Heart left ventricle (tissue), 16 donors: Measurements from ENCODE around the gene AGO4. TPM values are rescaled to one million over a fixed set of nuclear protein-coding genes. Genes with fewer than 3 reads are reported as not detected.
"Not testable (repeated sequence)": the region's sequence is repeated elsewhere in the genome, so short reads cannot be mapped to it uniquely, and the experiment has no call there.

Source experiments
- ATAC-seq, 4 donors: fragments of 200-7000 bp; cut with Tn5 transposase; one replicate each; pipeline ENCODE4 v1.9.1; 2020 to 2022; ENCODE audit warnings: moderate library complexity in 4 of 4, mild to moderate bottlenecking in 3 of 4, moderate number of reproducible peaks in 1 of 4
- DNase-seq, 5 donors: peaks; one replicate each; pipeline ENCODE4 v3.0.0-alpha.2; 2020
- H3K27ac ChIP-seq, 12 donors: fragments of 200-600 bp; sonication (generic) in 4 of 12; one replicate each; pipeline versions ENCODE4 v1.5.0 to v1.8.0; 2016 to 2022; ENCODE audit warnings: mild to moderate bottlenecking in 2 of 12
- H3K27me3 ChIP-seq, 9 donors: fragments of 200-600 bp; sonication (generic) in 2 of 9; one replicate each; pipeline versions ENCODE4 v1.5.1 to v1.8.0; 2016 to 2022; ENCODE audit warnings: mild to moderate bottlenecking in 3 of 9
- H3K36me3 ChIP-seq, 9 donors: fragments of 200-600 bp; sonication (generic) in 2 of 9; one replicate each; pipeline versions ENCODE4 v1.5.0 to v1.8.0; 2018 to 2022; ENCODE audit warnings: mild to moderate bottlenecking in 2 of 9
- H3K4me1 ChIP-seq, 12 donors: fragments of 200-600 bp; sonication (generic) in 4 of 12; one replicate each; pipeline versions ENCODE4 v1.5.0 to v1.8.0; 2016 to 2022; ENCODE audit warnings: mild to moderate bottlenecking in 3 of 12
- H3K4me3 ChIP-seq, 12 donors: fragments of 200-600 bp; sonication (generic) in 4 of 12; one replicate each; pipeline versions ENCODE4 v1.5.0 to v1.8.0; 2017 to 2022; ENCODE audit warnings: mild to moderate bottlenecking in 9 of 12, moderate library complexity in 4 of 12
- H3K9me3 ChIP-seq, 12 donors: fragments of 200-600 bp; sonication (generic) in 4 of 12; one replicate each; pipeline versions ENCODE4 v1.5.0 to v1.8.0; 2016 to 2022; ENCODE audit warnings: mild to moderate bottlenecking in 1 of 12
- POLR2A ChIP-seq, 2 donors: fragments of 450-650 bp; IDR thresholded peaks; one replicate each; pipeline ENCODE4 v1.6.1; 2017; ENCODE audit warnings: antibody characterized with exemption in 2 of 2, mild to moderate bottlenecking in 2 of 2, moderate library complexity in 2 of 2
- whole genome bisulfite sequencing, 4 donors: extraction: QIAGEN DNeasy Blood & Tissue Kit in 2 of 4; methylation state at CpG; one replicate each; pipeline versions ENCODE4 v1.1.5 to v1.1.7; 2013 to 2018; 5-methylcytosine and 5-hydroxymethylcytosine counted together
- intact Hi-C, 10 donors: fragments of 100-400 bp; cut with DNase I; formaldehyde crosslinking; loops; one replicate each; pipeline versions ENCODE4 v1.11.1 to v1.14.2; 2022
- polyA plus RNA-seq, 2 donors: library from polyadenylated mRNA; stranded (reverse); fragments of 200-250 nt; gene quantifications; one replicate each; pipeline ENCODE4 v1.2.3, GENCODE V29; 2013
- total RNA-seq, 9 donors: library from RNA; depleted of rRNA in 2 of 9; stranded (reverse); fragments of >200 nt in 2 of 9; fragmentation: NEBNext Ultra II Directional in 3 of 9; extraction: Animal tissue kit (Norgen Biotek cat#: 25700) in 3 of 9; gene quantifications; one replicate each; pipeline versions ENCODE4 v1.1.0 to v1.2.4, GENCODE V29; 2016 to 2023
- TF ChIP-seq, protein P1 (sequence below), 12 donors: fragments of 200-600 bp; sonication (generic) in 4 of 12; IDR thresholded peaks; one replicate each; pipeline versions ENCODE4 v1.5.0 to v1.8.0; 2018 to 2022; ENCODE audit warnings: antibody characterized with exemption in 12 of 12, mild to moderate bottlenecking in 5 of 12
- donor health status: ischemic (EF 13 %, LVEDD 7.1; RV severe dilation, severe dysfunction).
- donor health status: healthy with polysubstance abuse.
- donor health status: DM: no; HTN: yes; CAD: no.
- donor health status: DM: no; HTN: no; CAD: no.
- donor health status: ischemic (EF 25% LVEDD 6.9; RV normal size, moderate dysfunction).
- donor health status: ischemic (EF 25% LVEDD 5.7; RV mildly dilated, moderate dysfunction).
- donor health status: healthy.
- donor health status: DM: yes; HTN: yes; CAD: no.
- donor health status: ischemic (EF 35%, LVEDD 5.7; RV mildly dilated, moderate dysfunction).
- donor health status: nonischemic (EF 11% LVEDD 7.7; RV severe dilation, severe dysfunction).
- donor health status: DM: yes; HTN: yes; CAD: no.
- donor health status: PGD.
- donor health status: ischemic (EF 29% LVEDD 5.4; RV normal size, mild dysfunction).
- donor health status: nonischemic (EF 23%, LVEDD 6.1; RV moderate dilation, normal function).

AGO4 gene
- total and polyA plus RNA-seq, 11 donors = 6.2 to 24.8 (median 15.7) TPM

DNA sequence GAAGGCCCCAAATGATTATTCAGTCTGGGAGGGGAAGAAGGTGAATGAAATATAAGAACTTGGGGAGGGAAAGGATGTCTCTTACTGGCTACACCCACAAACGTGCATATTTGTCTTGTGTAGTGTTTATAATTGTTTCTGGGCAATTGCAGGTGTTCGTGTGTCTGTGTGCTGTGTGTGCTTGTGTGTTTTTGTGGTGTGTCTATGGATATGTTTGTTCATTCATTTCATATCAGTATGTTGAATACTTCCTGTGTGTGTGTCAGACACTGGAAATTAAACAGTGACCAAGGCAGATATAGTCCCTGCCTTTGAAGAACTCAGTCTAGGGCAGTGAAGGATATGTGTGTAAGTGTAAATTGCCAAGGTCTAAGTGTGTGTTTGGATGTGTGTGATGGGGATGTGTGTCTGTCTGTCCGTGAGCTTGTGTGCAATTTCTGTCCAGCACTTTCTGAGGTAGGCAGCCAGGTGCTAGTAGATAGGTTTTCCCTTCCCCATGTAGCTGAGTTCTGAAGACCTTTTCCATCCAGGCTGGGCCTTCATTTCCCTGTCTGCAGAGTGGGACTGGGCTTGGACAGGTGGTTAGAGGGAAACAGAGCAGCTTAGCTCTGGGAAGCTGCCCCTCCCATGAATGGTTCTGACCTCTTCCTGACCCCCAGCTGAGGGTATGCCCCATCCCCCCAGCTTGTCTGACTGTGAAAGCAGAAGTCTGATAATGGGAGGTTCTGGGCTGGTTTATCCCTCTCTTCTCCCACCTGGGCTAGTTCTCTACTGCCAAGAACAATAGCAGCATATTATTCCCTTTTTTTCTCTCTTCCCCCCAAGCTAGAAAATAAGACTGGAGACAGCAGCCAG, 79.0 kb downstream of the AGO4 start:
- intact Hi-C loops = loop anchor here in 2 of 10 donors (5.0 to 10.0 kb wide), 2 partner anchors 40 to 198 kb away; partner anchors contain the start of genes ADPRS (in 1 of the 2) and TEKT2 (in 1 of the 2)
- H3K4me3 ChIP-seq = no peak overlapping the region

DNA sequence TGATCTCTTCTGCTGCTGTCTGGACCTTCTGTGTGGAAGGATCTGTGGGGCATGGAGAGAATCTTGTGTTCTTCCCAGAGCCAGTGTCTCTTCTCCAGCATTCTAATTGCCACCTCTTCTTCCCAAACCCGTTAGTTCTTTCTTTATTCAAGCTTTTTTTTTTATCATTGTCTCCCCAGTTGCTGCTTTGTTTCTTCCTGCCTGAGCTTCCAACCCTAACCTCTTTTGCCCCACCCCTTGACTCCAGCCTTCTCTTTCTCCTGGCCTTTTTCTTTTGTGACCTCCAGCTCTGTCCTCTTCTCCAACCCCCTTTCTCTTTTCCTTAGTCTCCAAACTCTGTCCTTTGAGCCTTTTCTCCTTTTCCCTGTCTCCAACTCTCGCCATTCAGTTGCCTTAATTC, 79.7 kb downstream of the AGO4 start:
- intact Hi-C loops = loop anchor here in 2 of 10 donors (5.0 to 10.0 kb wide), 2 partner anchors 40 to 197 kb away; partner anchors contain the start of genes ADPRS (in 1 of the 2) and TEKT2 (in 1 of the 2)
- TF ChIP-seq, protein P1, sequence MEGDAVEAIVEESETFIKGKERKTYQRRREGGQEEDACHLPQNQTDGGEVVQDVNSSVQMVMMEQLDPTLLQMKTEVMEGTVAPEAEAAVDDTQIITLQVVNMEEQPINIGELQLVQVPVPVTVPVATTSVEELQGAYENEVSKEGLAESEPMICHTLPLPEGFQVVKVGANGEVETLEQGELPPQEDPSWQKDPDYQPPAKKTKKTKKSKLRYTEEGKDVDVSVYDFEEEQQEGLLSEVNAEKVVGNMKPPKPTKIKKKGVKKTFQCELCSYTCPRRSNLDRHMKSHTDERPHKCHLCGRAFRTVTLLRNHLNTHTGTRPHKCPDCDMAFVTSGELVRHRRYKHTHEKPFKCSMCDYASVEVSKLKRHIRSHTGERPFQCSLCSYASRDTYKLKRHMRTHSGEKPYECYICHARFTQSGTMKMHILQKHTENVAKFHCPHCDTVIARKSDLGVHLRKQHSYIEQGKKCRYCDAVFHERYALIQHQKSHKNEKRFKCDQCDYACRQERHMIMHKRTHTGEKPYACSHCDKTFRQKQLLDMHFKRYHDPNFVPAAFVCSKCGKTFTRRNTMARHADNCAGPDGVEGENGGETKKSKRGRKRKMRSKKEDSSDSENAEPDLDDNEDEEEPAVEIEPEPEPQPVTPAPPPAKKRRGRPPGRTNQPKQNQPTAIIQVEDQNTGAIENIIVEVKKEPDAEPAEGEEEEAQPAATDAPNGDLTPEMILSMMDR (IDR thresholded peaks at IDR 0.05) = no peak
- no peak for TF ChIP-seq POLR2A (IDR thresholded peaks at IDR 0.05)
- 77 to 82% (median 80%) methylated on average over 2 of the region's 2 CpGs for WGBS, 4 donors
- Histone ChIP-seq H3K4me3 (no peak overlapping the region), H3K27ac (no peak overlapping the region), H3K9me3 (no peaks in the 10 kb centered on the region), H3K4me1 (peaks cover 0 to 47% (median 18%) of the 10 kb centered on the region in 12 donors), H3K36me3 (peaks cover 0 to 43% (median 34%) of the 10 kb centered on the region in 9 donors), H3K27me3 (no peaks in the 10 kb centered on the region)
- ATAC-seq (no peak), DNase-seq (no peak)

More for the DNA sequence above, 79.0 kb downstream of the AGO4 start:
- DNase-seq (no peak), ATAC-seq (no peak)
- no peaks in the 10 kb centered on the region for H3K9me3 ChIP-seq
- peaks cover 0 to 36% (median 27%) of the 10 kb centered on the region in 9 donors for H3K36me3 ChIP-seq
- WGBS, 4 donors = 46 to 52% (median 47%) methylated on average over 3 of the region's 3 CpGs
- no peaks in the 10 kb centered on the region for H3K27me3 ChIP-seq
- no peak overlapping the region for H3K27ac ChIP-seq
- TF ChIP-seq, protein P1 (IDR thresholded peaks at IDR 0.05) = no peak
- TF ChIP-seq POLR2A (IDR thresholded peaks at IDR 0.05) = no peak
- H3K4me1 ChIP-seq = peaks cover 0 to 48% (median 20%) of the 10 kb centered on the region in 12 donors

DNA sequence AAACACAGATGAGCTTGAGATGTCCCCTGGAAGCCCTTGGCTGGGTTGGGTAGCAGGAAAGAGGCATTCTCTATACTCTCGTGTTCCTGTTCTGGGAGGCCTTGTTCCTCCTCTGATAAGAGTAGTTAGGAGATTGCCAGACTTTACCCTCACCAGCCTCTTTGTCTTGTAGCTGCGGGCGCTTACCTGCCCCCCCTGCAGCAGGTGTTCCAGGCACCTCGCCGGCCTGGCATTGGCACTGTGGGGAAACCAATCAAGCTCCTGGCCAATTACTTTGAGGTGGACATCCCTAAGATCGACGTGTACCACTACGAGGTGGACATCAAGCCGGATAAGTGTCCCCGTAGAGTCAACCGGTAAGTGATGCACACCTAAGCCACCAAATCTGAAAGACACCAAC, 80.4 kb downstream of the AGO4 start:
- peaks cover 0 to 51% (median 42%) of the 10 kb centered on the region in 9 donors for H3K36me3 ChIP-seq

DNA sequence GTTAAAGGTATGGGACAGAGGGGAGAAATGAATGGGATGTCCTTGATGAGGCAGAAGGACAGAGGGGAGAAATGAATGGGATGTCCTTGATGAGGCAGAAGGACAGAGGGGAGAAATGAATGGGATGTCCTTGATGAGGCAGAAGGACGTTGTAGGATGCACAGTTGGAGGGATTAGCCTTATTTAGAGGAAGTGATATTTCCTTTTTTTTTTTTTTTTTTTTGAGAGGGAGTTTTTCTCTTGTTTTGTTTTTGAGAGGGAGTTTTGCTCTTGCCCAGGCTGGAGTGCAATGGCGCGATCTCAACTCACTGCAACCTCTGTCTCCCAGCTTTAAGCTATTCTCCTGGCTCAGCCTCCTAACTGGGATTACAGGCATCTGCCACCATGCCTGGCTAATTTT, 81.2 kb downstream of the AGO4 start:
- H3K9me3 ChIP-seq, ATAC-seq, H3K27me3 ChIP-seq, H3K4me3 ChIP-seq, H3K27ac ChIP-seq, DNase-seq: not testable (repeated sequence)
- 74 to 82% (median 78%) methylated on average over 3 of the region's 3 CpGs for WGBS, 4 donors
- intact Hi-C loops = loop anchor here in 2 of 10 donors (5.0 to 10.0 kb wide), 2 partner anchors 38 to 196 kb away; partner anchors contain the start of genes ADPRS (in 1 of the 2) and TEKT2 (in 1 of the 2)
- H3K4me1 ChIP-seq = peaks cover 0 to 50% (median 15%) of the 10 kb centered on the region in 12 donors
- H3K36me3 ChIP-seq = peaks cover 0 to 58% (median 49%) of the 10 kb centered on the region in 9 donors

More for the DNA sequence above, 80.4 kb downstream of the AGO4 start:
- Histone ChIP-seq H3K4me1 (peaks cover 0 to 44% (median 16%) of the 10 kb centered on the region in 12 donors), H3K27me3 (no peaks in the 10 kb centered on the region), H3K4me3 (no peak overlapping the region), H3K27ac (no peak overlapping the region), H3K9me3 (no peaks in the 10 kb centered on the region)
- TF ChIP-seq, protein P1 (IDR thresholded peaks at IDR 0.05) = no peak
- TF ChIP-seq POLR2A (IDR thresholded peaks at IDR 0.05) = no peak
- 86 to 92% (median 91%) methylated on average over 11 of the region's 11 CpGs for WGBS, 4 donors
- intact Hi-C loops = loop anchor here in 2 of 10 donors (5.0 to 10.0 kb wide), 2 partner anchors 39 to 197 kb away; partner anchors contain the start of genes ADPRS (in 1 of the 2) and TEKT2 (in 1 of the 2)
- ATAC-seq (no peak), DNase-seq (no peak)
